Measurements from ENCODE around the gene MOB3B.

GRCh38 chr9:27393054-27393846 lies 136.4 kb downstream of the MOB3B start:
- TF ChIP-seq CTCF (conservative IDR thresholded peaks at IDR 0.05; ENCODE audit: low read depth, low read length) (no peak), EZH2 (IDR thresholded peaks at IDR 0.05; ENCODE audit: borderline replicate concordance, low read depth, low read length, poor library complexity, severe bottlenecking) (no peak)
